HEK293 (cell line): ENCODE results near the gene CLK4.

ENCODE experiments used
- CTCF ChIP-seq: fragments of 450-650 bp; formaldehyde crosslinking; IDR thresholded peaks from 2 replicates; pipeline ENCODE4 v1.5.1; 2016; ENCODE audit warnings: missing biosample characterization, missing genetic modification characterization
- ZNF133 ChIP-seq: fragments of 450-650 bp; formaldehyde crosslinking; IDR thresholded peaks from 2 replicates; pipeline ENCODE4 v1.5.1; 2016; ENCODE audit warnings: missing biosample characterization, missing genetic modification characterization
- ZNF658 ChIP-seq: fragments of 450-650 bp; formaldehyde crosslinking; IDR thresholded peaks from 2 replicates; pipeline ENCODE4; 2016; ENCODE audit warnings: missing biosample characterization, missing genetic modification characterization
- ZXDB ChIP-seq: fragments of 450-650 bp; formaldehyde crosslinking; IDR thresholded peaks from 2 replicates; pipeline ENCODE4 v1.5.1; 2016; ENCODE audit warnings: missing biosample characterization, missing genetic modification characterization
- TF ChIP-seq, protein P1 (sequence below): fragments of 450-650 bp; formaldehyde crosslinking; IDR thresholded peaks from 2 replicates; pipeline ENCODE4 v1.5.1; 2017; ENCODE audit warnings: missing biosample characterization, missing genetic modification characterization

DNA sequence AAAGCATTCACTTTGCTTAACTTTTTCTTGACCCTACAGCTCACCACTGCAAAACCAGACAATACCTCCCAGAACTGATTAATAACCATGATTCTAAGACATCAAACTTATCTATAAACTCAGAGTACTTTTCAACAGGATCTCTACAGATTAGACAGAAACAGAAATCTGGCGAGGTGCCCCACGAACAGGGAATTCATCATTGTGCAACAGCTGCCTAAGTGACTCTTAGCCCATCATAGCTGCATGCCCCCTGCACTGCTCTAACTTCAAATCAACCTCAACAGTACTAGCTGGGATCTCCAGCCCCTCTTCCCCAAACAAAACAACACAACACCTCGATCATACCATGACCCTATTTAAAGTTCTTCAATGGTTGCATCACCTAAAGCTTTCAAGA lies 20.6 kb downstream of the CLK4 start:
- TF ChIP-seq ZXDB (tag by site-specific recombination): no peak
- no peak for TF ChIP-seq CTCF (tag by site-specific recombination)
- TF ChIP-seq ZNF133 (tag by site-specific recombination): no peak
- TF ChIP-seq, protein P1, sequence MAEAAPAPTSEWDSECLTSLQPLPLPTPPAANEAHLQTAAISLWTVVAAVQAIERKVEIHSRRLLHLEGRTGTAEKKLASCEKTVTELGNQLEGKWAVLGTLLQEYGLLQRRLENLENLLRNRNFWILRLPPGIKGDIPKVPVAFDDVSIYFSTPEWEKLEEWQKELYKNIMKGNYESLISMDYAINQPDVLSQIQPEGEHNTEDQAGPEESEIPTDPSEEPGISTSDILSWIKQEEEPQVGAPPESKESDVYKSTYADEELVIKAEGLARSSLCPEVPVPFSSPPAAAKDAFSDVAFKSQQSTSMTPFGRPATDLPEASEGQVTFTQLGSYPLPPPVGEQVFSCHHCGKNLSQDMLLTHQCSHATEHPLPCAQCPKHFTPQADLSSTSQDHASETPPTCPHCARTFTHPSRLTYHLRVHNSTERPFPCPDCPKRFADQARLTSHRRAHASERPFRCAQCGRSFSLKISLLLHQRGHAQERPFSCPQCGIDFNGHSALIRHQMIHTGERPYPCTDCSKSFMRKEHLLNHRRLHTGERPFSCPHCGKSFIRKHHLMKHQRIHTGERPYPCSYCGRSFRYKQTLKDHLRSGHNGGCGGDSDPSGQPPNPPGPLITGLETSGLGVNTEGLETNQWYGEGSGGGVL: no peak
- TF ChIP-seq ZNF658 (tag by site-specific recombination): no peak
